ENCODE data around the gene LY6G6D.

The LY6G6D gene

DNA sequence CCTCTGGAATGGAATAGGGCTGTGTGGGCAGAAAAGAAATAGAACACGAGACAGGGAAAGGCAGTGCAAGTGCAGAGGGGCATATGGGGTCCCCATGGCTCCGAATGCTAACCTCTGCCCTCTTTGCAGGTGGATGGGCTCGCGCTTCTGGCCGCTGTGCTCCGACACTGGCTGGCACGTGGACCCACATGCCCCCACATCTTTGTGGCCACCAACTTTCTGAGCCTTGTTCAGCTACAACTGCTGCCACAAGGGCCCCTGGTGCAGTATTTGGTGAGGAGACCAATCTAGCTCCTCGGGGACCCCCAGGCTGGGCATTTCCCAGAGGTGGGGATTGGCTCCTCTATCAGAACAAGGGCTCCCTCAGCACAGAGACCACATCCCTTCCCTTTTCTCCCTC lies 46.2 kb downstream of the LY6G6D start:
- no peak for DNase-seq (ENCODE audit: extremely low read depth in 1 of 2, low read depth in 1 of 2)

DNA sequence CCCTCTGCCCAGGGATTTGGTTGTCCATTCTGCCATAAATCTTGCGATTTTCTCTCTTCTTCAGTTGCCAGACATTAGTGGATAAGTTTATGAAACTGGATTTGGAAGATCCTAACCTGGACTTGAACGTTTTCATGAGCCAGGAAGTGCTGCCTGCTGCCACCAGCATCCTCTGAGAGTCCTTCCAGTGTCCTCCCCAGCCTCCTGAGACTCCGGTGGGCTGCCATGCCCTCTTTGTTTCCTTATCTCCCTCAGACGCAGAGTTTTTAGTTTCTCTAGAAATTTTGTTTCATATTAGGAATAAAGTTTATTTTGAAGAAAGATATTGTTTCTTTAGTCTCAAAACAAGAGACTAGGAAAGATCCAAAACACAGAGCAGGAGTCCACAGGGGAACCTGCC lies 47.2 kb downstream of the LY6G6D start, which contains the start of gene SAPCD1:
TSS of gene SAPCD1 (plus strand) at position 301 of the 400 bp plus-strand sequence. CDS start 399 bp downstream, outside the sequence.
- no peak for DNase-seq (ENCODE audit: extremely low read depth in 1 of 2, low read depth in 1 of 2)

GRCh38 chr6:31762878-31763618 lies 47.9 kb downstream of the LY6G6D start:
- no peak for DNase-seq (ENCODE audit: extremely low read depth in 1 of 2, low read depth in 1 of 2)

- no peak for DNase-seq (ENCODE audit: extremely low read depth in 1 of 2, low read depth in 1 of 2)
Observed at GRCh38 chr6:31763619-31763940, 48.4 kb downstream of the LY6G6D start.

DNA sequence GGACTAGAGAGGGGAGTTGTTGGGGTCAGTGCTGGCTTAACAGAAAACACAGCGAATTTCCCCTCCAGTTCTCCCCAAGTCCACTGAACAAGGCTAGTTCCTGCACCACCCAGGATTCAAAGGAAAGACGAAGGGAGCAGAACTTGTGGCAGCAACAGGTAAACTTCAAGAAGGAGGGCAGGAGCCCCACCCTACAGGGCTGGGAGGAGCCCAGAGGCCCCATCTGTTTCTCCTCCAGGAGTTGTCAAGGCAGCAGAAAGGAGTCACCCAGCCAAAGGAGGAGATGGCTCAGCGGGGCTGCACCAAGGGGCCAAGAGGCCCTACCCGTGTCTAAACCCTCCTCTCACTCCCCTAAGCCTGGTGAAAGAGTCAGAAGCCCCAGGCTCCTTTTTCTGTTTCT lies 49.0 kb downstream of the LY6G6D start:
- no peak for DNase-seq (ENCODE audit: extremely low read depth in 1 of 2, low read depth in 1 of 2)

DNA sequence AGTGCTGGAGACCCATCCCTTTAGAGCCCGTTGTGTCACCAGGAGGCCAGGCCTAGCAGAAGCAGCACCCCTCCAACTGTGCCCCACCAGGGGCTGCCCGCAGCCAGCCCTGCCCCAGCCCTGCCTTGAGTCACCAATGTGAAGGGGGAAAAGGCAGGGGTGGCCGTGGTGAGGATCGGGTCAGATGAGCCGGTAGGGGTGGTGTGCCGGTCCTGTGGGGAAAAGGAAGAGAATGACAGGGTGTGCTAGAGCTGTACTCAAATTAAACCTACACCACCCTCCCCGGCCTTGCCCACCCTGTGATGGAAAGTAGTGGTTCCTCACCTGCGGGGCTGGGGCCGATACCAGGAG lies 50.4 kb downstream of the LY6G6D start:
- DNase-seq (ENCODE audit: extremely low read depth in 1 of 2, low read depth in 1 of 2): no peak

DNA sequence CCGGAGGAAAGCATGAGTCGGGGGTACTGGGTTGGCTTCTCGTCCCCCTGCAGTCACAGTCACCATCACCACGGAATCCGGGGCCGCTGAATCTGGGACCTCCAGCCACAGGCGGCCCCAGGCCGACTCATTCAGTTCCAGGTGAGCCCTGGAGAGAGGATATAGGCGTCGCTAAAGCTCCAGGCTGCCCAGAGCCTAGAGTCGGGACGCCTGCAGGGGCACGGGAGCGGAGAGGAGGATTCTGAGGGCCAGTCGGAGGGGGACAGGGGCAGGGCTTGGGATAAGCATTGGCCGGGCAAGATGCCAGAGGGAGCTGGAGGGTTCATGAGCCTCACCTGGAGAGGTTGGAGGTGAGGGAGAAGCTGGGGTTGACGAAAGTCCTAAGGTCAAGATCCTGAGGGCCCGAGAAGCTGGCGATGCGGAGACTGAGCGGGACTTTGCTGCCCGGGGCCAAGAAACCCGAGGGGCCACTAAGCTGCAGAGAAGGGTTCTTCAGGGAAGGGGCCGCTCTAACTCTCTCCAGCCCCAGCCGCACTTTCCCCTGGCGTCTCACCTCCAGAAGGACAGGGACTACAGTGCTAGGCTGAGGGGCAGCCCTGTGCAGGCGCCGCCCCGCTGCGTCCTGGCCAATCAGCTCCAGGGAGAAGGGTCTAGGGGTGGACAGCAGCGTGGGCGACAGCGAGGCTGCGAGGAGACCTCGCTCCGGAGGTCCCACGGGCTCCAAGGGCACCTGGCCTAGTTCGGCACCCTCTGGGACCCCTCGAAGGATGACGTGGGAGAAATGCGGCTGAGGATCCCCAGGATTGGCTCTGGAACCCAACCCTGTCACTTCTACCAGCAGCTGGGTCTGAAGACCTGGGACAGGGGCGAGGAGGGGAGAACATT lies 51.0 kb downstream of the LY6G6D start:
- no peak for DNase-seq (ENCODE audit: extremely low read depth in 1 of 2, low read depth in 1 of 2)

DNA sequence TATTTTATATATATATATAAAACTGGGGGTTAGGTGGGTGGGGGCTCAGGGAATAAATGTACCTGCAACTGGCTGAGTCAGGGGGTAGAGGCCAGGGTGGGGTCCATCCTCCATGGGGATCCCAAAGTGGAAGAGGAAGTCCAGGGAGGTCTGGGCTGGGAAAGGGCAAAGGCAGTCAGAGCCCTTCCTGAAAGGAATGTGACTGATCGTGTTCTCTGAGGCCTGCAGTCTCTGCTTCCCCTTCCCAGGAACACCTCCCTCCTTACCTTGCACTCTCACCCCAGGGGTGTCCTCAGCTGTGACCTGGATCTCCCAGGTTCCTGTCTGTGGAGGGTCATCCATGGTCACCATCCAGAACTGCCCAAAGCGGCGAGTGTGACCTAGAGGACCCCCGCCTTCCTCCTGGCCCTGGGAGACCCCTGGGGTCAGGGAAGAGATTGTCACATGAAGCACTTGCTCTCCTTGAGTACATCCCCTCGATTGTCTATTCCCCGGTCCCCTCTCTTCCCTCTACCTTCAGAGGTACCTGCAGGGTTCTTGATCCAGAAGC lies 52.0 kb downstream of the LY6G6D start:
- DNase-seq (ENCODE audit: extremely low read depth in 1 of 2, low read depth in 1 of 2): no peak
